Central memory CD8-positive, alpha-beta T cell (primary cell): ENCODE measurements around the gene SLC36A1.

Experiments used
- ATAC-seq: fragments of 150-1000 bp; cut with Tn5 transposase; replicated peaks from 2 replicates; pipeline ENCODE4 v1.10.0; 2022; ENCODE audit warnings: mild to moderate bottlenecking, moderate FRiP score, moderate number of reproducible peaks; ENCODE audit not compliant: poor library complexity, severe bottlenecking; ENCODE audit errors: extremely low read depth
- DNase-seq, 2 donors: peaks; one replicate each; pipeline ENCODE4 v3.0.0; 2021; ENCODE audit warnings: low spot score in 2 of 2
- H3K27ac Mint-ChIP-seq: one replicate; pipeline ENCODE4 v1.8.0; 2022; ENCODE audit warnings: low read depth, mild to moderate bottlenecking, moderate library complexity, mixed read lengths
- H3K27me3 Mint-ChIP-seq: one replicate; pipeline ENCODE4 v1.8.0; 2022; ENCODE audit warnings: mixed read lengths
- H3K36me3 Mint-ChIP-seq: one replicate; pipeline ENCODE4 v1.8.0; 2022; ENCODE audit warnings: mild to moderate bottlenecking, moderate library complexity, mixed read lengths; ENCODE audit not compliant: insufficient read depth
- H3K4me1 Mint-ChIP-seq: one replicate; pipeline ENCODE4 v1.8.0; 2022; ENCODE audit warnings: mixed read lengths
- H3K4me3 Mint-ChIP-seq: one replicate; pipeline ENCODE4 v1.8.0; 2022; ENCODE audit warnings: mild to moderate bottlenecking, moderate library complexity, mixed read lengths
- H3K9me3 Mint-ChIP-seq: one replicate; pipeline ENCODE4 v1.8.0; 2022; ENCODE audit warnings: mixed read lengths

Gene SLC36A1

GRCh38 chr5:151477101-151477500 lies 29.7 kb downstream of the SLC36A1 start:
- peaks cover 15% of the 10 kb centered on the region for H3K36me3 Mint-ChIP-seq
- no peaks in the 10 kb centered on the region for H3K27me3 Mint-ChIP-seq
- ATAC-seq (no peak), DNase-seq (no peak)
- H3K27ac Mint-ChIP-seq: no peak overlapping the region
- H3K9me3 Mint-ChIP-seq: no peaks in the 10 kb centered on the region
- H3K4me3 Mint-ChIP-seq: no peak overlapping the region
- H3K4me1 Mint-ChIP-seq: no peaks in the 10 kb centered on the region

GRCh38 chr5:151480384-151481293 lies 33.2 kb downstream of the SLC36A1 start:
- DNase-seq (no peak), ATAC-seq (no peak)
- no peak overlapping the region for H3K4me3 Mint-ChIP-seq
- no peaks in the 10 kb centered on the region for H3K9me3 Mint-ChIP-seq
- H3K4me1 Mint-ChIP-seq: peaks cover 7% of the 10 kb centered on the region
- H3K27me3 Mint-ChIP-seq: no peaks in the 10 kb centered on the region
- H3K36me3 Mint-ChIP-seq: peaks cover 18% of the 10 kb centered on the region
- no peak overlapping the region for H3K27ac Mint-ChIP-seq

DNA sequence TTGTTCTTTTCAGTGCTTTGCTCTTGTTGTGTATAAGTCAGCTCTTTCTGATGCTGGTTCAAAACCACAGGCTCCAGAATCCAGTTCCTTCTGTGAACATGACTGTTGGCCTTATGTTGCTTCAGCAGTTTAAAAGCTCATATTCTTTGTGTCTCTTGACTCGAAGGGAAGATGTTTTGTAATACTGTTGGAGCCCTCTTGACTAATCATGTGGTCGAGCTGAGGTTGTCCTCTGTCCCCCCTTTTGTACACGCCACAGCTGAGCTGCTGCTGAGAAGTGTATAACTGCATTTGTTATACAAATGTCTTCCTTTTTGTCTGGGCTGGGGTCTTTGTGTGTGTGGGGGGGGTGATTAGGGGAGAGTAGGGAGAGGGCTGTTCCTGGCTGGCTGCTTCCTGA lies 35.8 kb downstream of the SLC36A1 start:
- ATAC-seq: no peak
- Mint-ChIP-seq H3K36me3 (peaks cover 22% of the 10 kb centered on the region), H3K27ac (no peak overlapping the region), H3K4me1 (peaks cover 7% of the 10 kb centered on the region), H3K9me3 (no peaks in the 10 kb centered on the region), H3K27me3 (no peaks in the 10 kb centered on the region), H3K4me3 (no peak overlapping the region)
- DNase-seq: no peak

DNA sequence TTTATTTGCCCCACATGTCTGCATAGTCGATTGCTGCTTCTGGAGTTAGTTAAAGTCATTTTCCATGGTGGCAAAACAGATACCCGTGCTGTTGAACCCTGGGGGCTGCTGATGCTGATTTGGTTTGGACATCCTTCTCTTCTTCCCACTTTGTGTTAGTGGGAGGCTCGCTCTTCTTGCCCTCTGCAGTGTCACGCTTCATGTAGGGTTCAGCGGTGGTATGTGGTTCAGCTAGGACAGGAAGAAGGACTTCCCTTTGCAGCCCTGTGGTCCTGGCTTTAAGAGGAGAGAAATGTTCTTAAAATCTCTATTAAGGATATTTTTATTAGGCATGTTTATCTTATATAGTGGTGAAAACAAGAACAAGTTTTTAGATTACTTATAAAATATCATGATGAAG lies 36.2 kb downstream of the SLC36A1 start:
- ATAC-seq (no peak), DNase-seq (no peak)
- no peaks in the 10 kb centered on the region for H3K27me3 Mint-ChIP-seq
- H3K36me3 Mint-ChIP-seq: peaks cover 21% of the 10 kb centered on the region
- H3K4me3 Mint-ChIP-seq: no peak overlapping the region
- H3K9me3 Mint-ChIP-seq: no peaks in the 10 kb centered on the region
- H3K27ac Mint-ChIP-seq: no peak overlapping the region
- peaks cover 7% of the 10 kb centered on the region for H3K4me1 Mint-ChIP-seq

DNA sequence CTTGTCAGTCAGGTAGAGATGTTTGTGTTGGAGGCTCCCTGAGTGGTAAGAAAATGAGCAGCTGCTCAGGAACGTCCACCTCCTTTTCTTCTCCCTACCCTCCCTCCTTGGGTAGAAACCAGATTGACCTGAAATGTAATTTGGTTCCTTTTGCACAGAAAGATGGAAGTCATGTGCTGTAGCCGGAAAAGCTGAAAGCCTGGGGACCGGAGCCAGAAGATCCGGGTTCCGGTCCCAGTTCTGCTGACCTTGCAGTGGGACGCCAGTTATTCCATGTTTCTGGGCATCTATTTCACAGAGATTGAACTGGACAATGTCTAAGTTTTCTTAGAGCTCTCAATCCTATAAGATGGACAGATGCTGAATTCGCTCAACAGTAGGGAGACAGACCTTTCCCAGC lies 40.1 kb downstream of the SLC36A1 start:
- Mint-ChIP-seq H3K27me3 (no peaks in the 10 kb centered on the region), H3K4me1 (peaks cover 7% of the 10 kb centered on the region), H3K9me3 (no peaks in the 10 kb centered on the region), H3K4me3 (no peak overlapping the region), H3K27ac (no peak overlapping the region), H3K36me3 (peaks cover 19% of the 10 kb centered on the region)
- DNase-seq (no peak), ATAC-seq (no peak)

DNA sequence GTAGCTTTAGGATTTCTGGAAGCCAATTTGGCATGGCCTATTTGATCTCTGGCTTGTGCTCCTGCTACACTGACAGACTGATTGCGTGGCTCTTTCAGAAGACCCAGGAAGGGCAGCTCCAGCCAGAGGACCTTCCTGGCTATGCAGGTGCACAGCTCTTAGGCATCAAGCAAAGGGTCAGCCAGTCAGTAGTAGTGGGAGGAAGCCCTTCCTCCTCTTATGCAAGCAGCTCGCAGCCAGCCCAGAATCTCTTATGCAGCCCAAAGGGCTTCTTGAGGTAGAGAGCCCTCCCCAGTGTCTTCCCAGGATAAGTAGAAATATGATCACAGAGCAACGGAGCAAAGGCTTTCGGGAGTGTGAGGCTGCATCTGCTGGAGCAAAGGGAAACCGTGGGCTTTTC lies 43.2 kb downstream of the SLC36A1 start:
- Mint-ChIP-seq H3K9me3 (no peaks in the 10 kb centered on the region), H3K27me3 (no peaks in the 10 kb centered on the region), H3K36me3 (peaks cover 15% of the 10 kb centered on the region), H3K4me1 (no peaks in the 10 kb centered on the region), H3K4me3 (no peak overlapping the region), H3K27ac (no peak overlapping the region)
- DNase-seq (no peak), ATAC-seq (no peak)

DNA sequence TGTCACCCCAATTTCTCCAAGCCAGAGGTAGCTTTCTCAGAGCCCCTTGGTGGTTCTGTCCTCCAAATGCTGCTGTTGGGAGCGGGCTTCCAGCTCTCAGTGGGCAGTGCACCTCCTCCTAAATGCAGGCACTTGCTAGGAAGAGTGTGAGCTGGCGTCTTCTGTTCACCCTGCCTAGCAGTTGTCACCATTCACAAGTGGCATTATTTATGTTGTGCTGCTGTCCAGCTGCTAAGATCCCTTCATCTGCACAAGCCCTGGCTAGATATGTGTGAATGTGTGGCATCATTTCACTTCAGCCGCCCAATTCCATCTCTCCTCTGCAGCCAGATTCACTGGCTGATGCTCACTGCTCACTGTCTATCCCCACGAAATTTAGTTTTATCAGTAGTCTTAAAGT lies 43.7 kb downstream of the SLC36A1 start:
- no peak overlapping the region for H3K27ac Mint-ChIP-seq

GRCh38 chr5:151492729-151493128 lies 45.3 kb downstream of the SLC36A1 start:
- no peak for DNase-seq
- no peak overlapping the region for H3K27ac Mint-ChIP-seq
- no peaks in the 10 kb centered on the region for H3K27me3 Mint-ChIP-seq
- ATAC-seq: no peak
- H3K36me3 Mint-ChIP-seq: peaks cover 12% of the 10 kb centered on the region
- H3K4me3 Mint-ChIP-seq: no peak overlapping the region
- no peaks in the 10 kb centered on the region for H3K4me1 Mint-ChIP-seq
- no peaks in the 10 kb centered on the region for H3K9me3 Mint-ChIP-seq

More for the DNA sequence above, 43.7 kb downstream of the SLC36A1 start:
- no peak for ATAC-seq
- Mint-ChIP-seq H3K4me1 (no peaks in the 10 kb centered on the region), H3K9me3 (no peaks in the 10 kb centered on the region), H3K36me3 (peaks cover 13% of the 10 kb centered on the region), H3K27me3 (no peaks in the 10 kb centered on the region), H3K4me3 (no peak overlapping the region)
- no peak for DNase-seq

DNA sequence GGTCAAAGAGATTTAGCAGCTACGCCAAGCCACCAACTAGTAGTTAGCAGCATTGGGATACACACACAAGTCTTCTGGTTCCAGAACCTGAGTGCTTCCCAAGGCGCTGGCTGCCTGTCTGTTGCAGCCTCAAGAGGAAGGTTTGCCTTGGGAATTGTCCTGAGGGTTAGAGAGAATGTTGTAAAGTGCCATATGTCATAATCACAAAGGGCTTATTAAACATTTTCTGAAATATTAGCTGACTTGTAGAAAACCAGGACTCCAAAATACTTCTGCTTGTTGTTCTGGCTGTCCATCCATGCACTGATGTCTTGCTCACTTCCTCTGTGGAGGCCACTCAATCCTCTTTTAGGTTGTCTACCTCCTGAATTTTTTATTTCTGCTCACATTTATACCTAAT lies 46.3 kb downstream of the SLC36A1 start:
- no peaks in the 10 kb centered on the region for H3K27me3 Mint-ChIP-seq
- no peak overlapping the region for H3K27ac Mint-ChIP-seq
- H3K4me1 Mint-ChIP-seq: no peaks in the 10 kb centered on the region
- peaks cover 12% of the 10 kb centered on the region for H3K36me3 Mint-ChIP-seq
- ATAC-seq: no peak
- H3K4me3 Mint-ChIP-seq: no peak overlapping the region
- H3K9me3 Mint-ChIP-seq: no peaks in the 10 kb centered on the region
- no peak for DNase-seq

DNA sequence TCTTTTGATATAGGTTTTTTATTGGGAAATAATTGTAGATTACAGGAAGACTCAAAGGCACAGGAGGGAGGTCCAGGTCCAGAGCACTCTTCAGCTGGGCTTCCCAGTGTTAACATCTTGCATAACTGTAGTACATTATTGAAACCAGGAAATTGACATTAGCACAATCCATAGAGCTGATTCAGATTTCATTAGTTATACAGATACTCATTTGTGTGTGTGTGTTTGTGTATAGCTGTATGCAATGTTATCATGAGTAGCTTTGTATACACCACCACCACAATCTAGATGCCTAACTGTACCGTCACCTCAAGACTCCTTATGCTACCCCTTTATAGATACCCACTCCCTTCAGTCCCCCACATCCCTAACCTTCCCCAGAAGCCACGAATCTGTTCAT lies 47.9 kb downstream of the SLC36A1 start:
- Mint-ChIP-seq H3K4me3 (no peak overlapping the region), H3K27ac (no peak overlapping the region), H3K4me1 (no peaks in the 10 kb centered on the region), H3K9me3 (no peaks in the 10 kb centered on the region), H3K27me3 (no peaks in the 10 kb centered on the region), H3K36me3 (peaks cover 4% of the 10 kb centered on the region)
- no peak for DNase-seq
- no peak for ATAC-seq

DNA sequence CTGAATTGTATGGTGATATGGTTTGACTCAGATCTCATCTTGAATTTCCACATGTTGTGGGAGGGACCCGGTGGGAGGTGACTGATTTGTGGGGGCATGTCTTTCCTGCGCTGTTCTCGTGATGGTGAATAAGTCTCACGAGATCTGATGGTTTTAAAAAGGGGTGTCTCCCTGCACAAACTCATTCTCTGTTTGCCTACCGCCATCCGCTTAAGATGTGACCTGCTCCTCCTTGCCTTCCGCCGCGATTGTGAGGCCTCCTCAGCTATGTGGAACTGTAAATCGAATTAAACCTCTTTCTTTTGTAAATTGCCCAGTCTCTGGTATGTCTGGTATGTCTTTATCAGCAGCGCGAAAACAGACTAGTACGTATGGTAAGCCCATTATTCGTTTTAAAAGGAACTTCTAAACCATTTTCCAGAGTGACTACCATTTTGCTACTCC lies 48.7 kb downstream of the SLC36A1 start:
- Mint-ChIP-seq H3K4me3 (no peak overlapping the region), H3K36me3 (peaks cover 3% of the 10 kb centered on the region), H3K4me1 (peaks cover 6% of the 10 kb centered on the region), H3K9me3 (no peaks in the 10 kb centered on the region), H3K27ac (no peak overlapping the region), H3K27me3 (no peaks in the 10 kb centered on the region)
- DNase-seq: no peak
- no peak for ATAC-seq

DNA sequence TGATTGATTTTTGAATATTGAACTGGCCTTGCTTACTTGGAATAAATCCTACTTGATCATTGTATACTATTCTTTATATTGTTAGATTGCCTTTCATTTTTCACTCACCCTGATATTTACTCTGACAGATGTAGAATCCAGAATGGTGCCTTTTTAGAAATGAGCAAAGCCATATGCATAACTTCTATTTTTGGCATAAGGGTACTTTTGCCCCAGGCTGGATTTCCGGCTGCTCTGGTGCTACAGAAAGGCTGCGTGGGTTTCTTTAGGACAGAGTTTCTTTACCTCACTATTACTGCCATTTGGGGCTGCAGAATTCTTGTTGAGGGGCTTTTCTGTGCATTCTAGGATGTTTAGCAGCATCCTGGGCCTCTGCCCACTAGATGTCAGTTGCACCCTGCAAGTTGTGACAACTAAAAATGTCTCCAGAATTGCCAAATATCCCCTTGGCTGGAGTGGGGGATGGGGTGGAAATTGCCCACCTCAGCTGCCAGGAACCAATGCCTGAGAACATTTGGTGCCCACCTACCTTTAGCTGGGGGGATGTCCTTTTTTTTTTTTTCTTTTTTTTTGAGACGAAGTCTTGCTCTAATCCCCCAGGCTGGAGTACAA lies 50.1 kb downstream of the SLC36A1 start:
- H3K9me3 Mint-ChIP-seq: no peaks in the 10 kb centered on the region
- H3K4me1 Mint-ChIP-seq: peaks cover 6% of the 10 kb centered on the region

More for the DNA sequence above, 50.1 kb downstream of the SLC36A1 start:
- ATAC-seq (no peak), DNase-seq (no peak)
- H3K36me3 Mint-ChIP-seq: peaks cover 1% of the 10 kb centered on the region
- H3K27ac Mint-ChIP-seq: no peak overlapping the region
- H3K4me3 Mint-ChIP-seq: no peak overlapping the region
- no peaks in the 10 kb centered on the region for H3K27me3 Mint-ChIP-seq
